H1 (cell line): ENCODE results near the gene GRM5. TPM values are rescaled to one million over a fixed set of nuclear protein-coding genes. Genes with fewer than 3 reads are reported as not detected.

Source experiments
- CTCF ChIA-PET: fragments of 300-600 bp; sonication (Branson Sonifier 250); formaldehyde crosslinking; loops from one replicate; lab custom pipeline; 2021; ENCODE audit not compliant: partially characterized antibody; lab: Charles Lee
- POLR2A ChIA-PET: fragments of 300-600 bp; sonication (Branson Sonifier 250); formaldehyde crosslinking; loops from one replicate; lab custom pipeline; 2021; ENCODE audit warnings: inconsistent platforms; ENCODE audit not compliant: partially characterized antibody; lab: Charles Lee
- DNase-seq, 2 experiments: peaks; one replicate each; pipeline versions ENCODE4 v3.0.0 to v3.0.0-alpha.2; 2010 to 2022; ENCODE audit warnings: low spot score in 2 of 2, low read depth in 1 of 2, mixed read lengths in 1 of 2
- FAIRE-seq: peaks from 2 replicates; lab custom pipeline; 2011; peaks lifted over from hg19 to GRCh38; lab: Jason Lieb, UNC
- H2AFZ ChIP-seq: 2 replicates; pipeline ENCODE4 v1.8.1; 2012; ENCODE audit warnings: low read length, inconsistent platforms
- H2AK5ac ChIP-seq: 2 replicates; pipeline ENCODE4 v1.6.1; 2013; ENCODE audit warnings: low read depth, low read length
- H2BK120ac ChIP-seq: replicated peaks from 2 replicates; pipeline ENCODE3; 2013; ENCODE audit warnings: low read depth, low read length, inconsistent platforms
- H2BK12ac ChIP-seq: 2 replicates; pipeline ENCODE4 v1.6.1; 2013; ENCODE audit warnings: low read depth, low read length
- H2BK15ac ChIP-seq: 2 replicates; pipeline ENCODE4 v1.6.1; 2013; ENCODE audit warnings: low read length
- H2BK20ac ChIP-seq: 2 replicates; pipeline ENCODE4 v1.6.1; 2013; ENCODE audit warnings: low read length
- H2BK5ac ChIP-seq: 2 replicates; pipeline ENCODE4 v1.6.1; 2013; ENCODE audit warnings: low read depth, low read length
- H3K14ac ChIP-seq: 2 replicates; pipeline ENCODE4 v1.6.1; 2013; ENCODE audit warnings: inconsistent platforms; ENCODE audit not compliant: insufficient read length
- H3K18ac ChIP-seq: 2 replicates; pipeline ENCODE4 v1.6.1; 2013; ENCODE audit warnings: low read length; ENCODE audit errors: extremely low read depth
- H3K23ac ChIP-seq: 2 replicates; pipeline ENCODE4 v1.6.1; 2013; ENCODE audit warnings: inconsistent platforms; ENCODE audit not compliant: insufficient read length
- H3K23me2 ChIP-seq: 2 replicates; pipeline ENCODE4 v1.6.1; 2013; ENCODE audit warnings: low read depth, low read length
- H3K27ac ChIP-seq: 2 replicates; pipeline ENCODE4 v1.6.1; 2011; ENCODE audit warnings: low read depth, low read length, inconsistent platforms
- H3K27me3 ChIP-seq, 4 experiments: replicated peaks in 1 of 4; 1 replicate in 1 of 4; 2 replicates in 3 of 4; pipeline versions ENCODE4 v1.6.1 to v1.8.1; 2011 to 2013; ENCODE audit warnings: low read length in 3 of 4, mild to moderate bottlenecking in 3 of 4, inconsistent platforms in 2 of 4, mixed read lengths in 2 of 4, moderate library complexity in 1 of 4; ENCODE audit not compliant: control insufficient read depth in 3 of 4, insufficient read depth in 3 of 4; ENCODE audit errors: extremely low read depth in 1 of 4
- H3K36me3 ChIP-seq, 4 experiments: 2 replicates each; pipeline versions ENCODE4 v1.6.1 to v1.8.1; 2011 to 2013; ENCODE audit warnings: mild to moderate bottlenecking in 4 of 4, low read length in 3 of 4, moderate library complexity in 2 of 4, control low read depth in 1 of 4, inconsistent platforms in 1 of 4; ENCODE audit not compliant: insufficient read depth in 4 of 4, control insufficient read depth in 2 of 4
- H3K4ac ChIP-seq: replicated peaks from 2 replicates; pipeline ENCODE3; 2013; ENCODE audit warnings: low read length, low read depth, mixed read lengths, inconsistent platforms; ENCODE audit not compliant: insufficient read length
- H3K4me1 ChIP-seq, 4 experiments: replicated peaks in 1 of 4; 1 replicate in 1 of 4; 2 replicates in 3 of 4; pipeline versions ENCODE4 v1.6.1 to v1.8.1; 2011 to 2013; ENCODE audit warnings: low read length in 3 of 4, inconsistent platforms in 2 of 4, mixed read lengths in 1 of 4; ENCODE audit not compliant: insufficient read depth in 4 of 4, control insufficient read depth in 3 of 4
- H3K4me2 ChIP-seq, 2 experiments: 2 replicates each; pipeline versions ENCODE4 v1.6.1 to v1.8.1; 2011 to 2013; ENCODE audit warnings: low read depth in 2 of 2, low read length in 2 of 2, control low read depth in 1 of 2, inconsistent platforms in 1 of 2, mild to moderate bottlenecking in 1 of 2; ENCODE audit not compliant: insufficient read depth in 1 of 2
- H3K4me3 ChIP-seq, 4 experiments: fragments of 200-600, 300-600 bp in 1 of 4; sonication (generic), shearing (Covaris generic), sonication (Bioruptor Twin) in 1 of 4; 2 replicates each; pipeline versions ENCODE4 v1.5.1 to v1.8.1; 2011 to 2016; ENCODE audit warnings: low read length in 4 of 4, low read depth in 3 of 4, control low read depth in 2 of 4, inconsistent platforms in 2 of 4, mild to moderate bottlenecking in 2 of 4, mixed read lengths in 1 of 4, moderate library complexity in 1 of 4; ENCODE audit not compliant: insufficient read depth in 2 of 4; ENCODE audit errors: extremely low read depth in 1 of 4
- H3K56ac ChIP-seq: replicated peaks from 2 replicates; pipeline ENCODE3; 2013; ENCODE audit warnings: low read depth, mild to moderate bottlenecking, mixed read lengths, low read length, inconsistent platforms; ENCODE audit not compliant: insufficient read length
- H3K79me1 ChIP-seq: 2 replicates; pipeline ENCODE4 v1.6.1; 2013; ENCODE audit warnings: low read depth, low read length, control low read depth
- H3K79me2 ChIP-seq, 2 experiments: 2 replicates each; pipeline versions ENCODE4 v1.6.1 to v1.8.1; 2012 to 2013; ENCODE audit warnings: low read length in 2 of 2, mild to moderate bottlenecking in 2 of 2, inconsistent platforms in 1 of 2; ENCODE audit not compliant: insufficient read depth in 2 of 2, control insufficient read depth in 1 of 2
- H3K9ac ChIP-seq, 4 experiments: replicated peaks in 1 of 4; 1 replicate in 1 of 4; 2 replicates in 3 of 4; pipeline versions ENCODE4 v1.6.1 to v1.8.1; 2011 to 2013; ENCODE audit warnings: low read depth in 3 of 4, low read length in 3 of 4, control low read depth in 2 of 4, mild to moderate bottlenecking in 2 of 4, moderate library complexity in 2 of 4, inconsistent platforms in 1 of 4; ENCODE audit errors: extremely low read depth in 1 of 4
- H3K9me3 ChIP-seq, 2 experiments: 2 replicates each; pipeline versions ENCODE4 v1.6.1 to v1.8.1; 2012 to 2013; ENCODE audit warnings: mild to moderate bottlenecking in 2 of 2, moderate library complexity in 2 of 2, control low read depth in 1 of 2, inconsistent platforms in 1 of 2, low read depth in 1 of 2, low read length in 1 of 2, mixed read lengths in 1 of 2; ENCODE audit not compliant: insufficient read depth in 2 of 2
- H4K20me1 ChIP-seq, 2 experiments: replicated peaks in 1 of 2; 2 replicates each; pipeline versions ENCODE3 to v1.8.1; 2011 to 2013; ENCODE audit warnings: inconsistent platforms in 2 of 2, low read length in 2 of 2, mild to moderate bottlenecking in 1 of 2; ENCODE audit not compliant: insufficient read depth in 2 of 2, control insufficient read depth in 1 of 2
- H4K5ac ChIP-seq: 2 replicates; pipeline ENCODE4 v1.6.1; 2013; ENCODE audit warnings: low read length, low read depth, mixed read lengths, inconsistent platforms; ENCODE audit not compliant: insufficient read length
- H4K8ac ChIP-seq: 2 replicates; pipeline ENCODE4 v1.8.0; 2013; ENCODE audit warnings: mild to moderate bottlenecking, moderate library complexity, low read length, inconsistent platforms; ENCODE audit not compliant: insufficient read depth; ENCODE audit errors: extremely low read depth
- H4K91ac ChIP-seq: replicated peaks from 2 replicates; pipeline ENCODE3; 2013; ENCODE audit warnings: low read length, mixed read lengths, inconsistent platforms; ENCODE audit not compliant: insufficient read length
- BACH1 ChIP-seq: IDR thresholded peaks from 2 replicates; pipeline ENCODE4 v1.6.1; 2012; ENCODE audit warnings: low read length, improper control_type of control experiment
- CBX8 ChIP-seq: fragments of 300-800, 300-1000 bp; sonication (generic); IDR thresholded peaks from 2 replicates; pipeline ENCODE4 v1.7.1; 2016; ENCODE audit warnings: low read depth, low read length, borderline replicate concordance
- GTF2F1 ChIP-seq: IDR thresholded peaks from 2 replicates; pipeline ENCODE4 v1.6.1; 2012; ENCODE audit warnings: low read depth, low read length, improper control_type of control experiment, borderline replicate concordance
- HDAC2 ChIP-seq, 2 experiments: fragments of 300-600 bp in 1 of 2; sonication (generic) in 1 of 2; IDR thresholded peaks; 2 replicates each; pipeline ENCODE4 v1.6.1; 2011 to 2012; ENCODE audit warnings: low read depth in 2 of 2, low read length in 2 of 2, mild to moderate bottlenecking in 2 of 2, moderate library complexity in 2 of 2, borderline replicate concordance in 1 of 2, inconsistent platforms in 1 of 2
- KDM4A ChIP-seq: IDR thresholded peaks from one replicate; pipeline ENCODE4 v1.7.1; 2012; ENCODE audit warnings: low read depth, mild to moderate bottlenecking, moderate library complexity, low read length, inconsistent platforms; ENCODE audit not compliant: severe bottlenecking
- NRF1 ChIP-seq: IDR thresholded peaks from 2 replicates; pipeline ENCODE4 v1.6.1; 2011; ENCODE audit warnings: mild to moderate bottlenecking, low read depth, low read length, improper control_type of control experiment
- POU5F1 ChIP-seq: IDR thresholded peaks from 2 replicates; pipeline ENCODE4 v1.6.1; 2011; ENCODE audit warnings: low read depth, mild to moderate bottlenecking, low read length, moderate library complexity
- RXRA ChIP-seq: IDR thresholded peaks from 2 replicates; pipeline ENCODE4 v1.6.1; 2011; ENCODE audit warnings: low read depth, mild to moderate bottlenecking, low read length, moderate library complexity; ENCODE audit not compliant: insufficient read depth
- SIN3A ChIP-seq, 2 experiments: IDR thresholded peaks in 1 of 2; conservative IDR thresholded peaks in 1 of 2; 2 replicates each; pipeline ENCODE4 v1.6.1; 2011 to 2012; ENCODE audit warnings: low read length in 2 of 2, improper control_type of control experiment in 1 of 2, low read depth in 1 of 2, mild to moderate bottlenecking in 1 of 2
- SP1 ChIP-seq: IDR thresholded peaks from 2 replicates; pipeline ENCODE4 v1.6.1; 2011; ENCODE audit warnings: low read depth, low read length
- TAF7 ChIP-seq: optimal IDR thresholded peaks from 2 replicates; pipeline ENCODE3; 2011; ENCODE audit warnings: low read depth, mild to moderate bottlenecking, inconsistent platforms, low read length, moderate library complexity, borderline replicate concordance
- TBP ChIP-seq: IDR thresholded peaks from 2 replicates; pipeline ENCODE4 v1.6.1; 2011; ENCODE audit warnings: low read depth, low read length, improper control_type of control experiment
- TEAD4 ChIP-seq: IDR thresholded peaks from 2 replicates; pipeline ENCODE4 v1.6.1; 2012; ENCODE audit warnings: low read depth, low read length, inconsistent platforms, mixed read lengths
- WGBS, 2 experiments: shearing (Covaris generic) in 1 of 2; methylation state at CpG; one replicate each; pipeline versions ENCODE4 v1.1.6 to v1.1.7; 2013 to 2015; ENCODE audit warnings: low lambda C conversion rate in 2 of 2, mixed read lengths in 2 of 2, inconsistent platforms in 1 of 2, low coverage in 1 of 2, missing lambda C conversion rate in 1 of 2; ENCODE audit not compliant: insufficient replicate concordance in 2 of 2, insufficient coverage in 1 of 2, insufficient read length in 1 of 2; ENCODE audit errors: extremely low coverage in 1 of 2, missing lambda C conversion rate in 1 of 2; 5-methylcytosine and 5-hydroxymethylcytosine counted together
- polyA plus RNA-seq, 7 experiments: library from polyadenylated mRNA; depleted of rRNA in 3 of 7; stranded (reverse) in 5 of 7; unstranded in 2 of 7; fragments of >200 nt in 5 of 7; fragments of 200-250 nt in 2 of 7; gene quantifications; 1 replicate in 5 of 7; 2 replicates in 1 of 7; 4 replicates in 1 of 7; pipeline versions ENCODE4 v1.2.1 to v1.2.3, GENCODE V29; 2011 to 2013; ENCODE audit warnings: missing spikeins in 2 of 7, mixed read lengths in 2 of 7
- total RNA-seq: library from RNA; stranded (reverse); fragmentation: NEBNext Ultra II Directional; extraction: Animal tissue kit (Norgen Biotek cat#: 25700); gene quantifications from 2 replicates; pipeline ENCODE4 v1.2.1, GENCODE V29; 2021

Gene GRM5
- total and polyA plus RNA-seq, 2 of the 8 experiments (the other 6 are each of a cell fraction or from before 2014, with no cell fraction given) = 0.15 to 0.43 TPM

DNA sequence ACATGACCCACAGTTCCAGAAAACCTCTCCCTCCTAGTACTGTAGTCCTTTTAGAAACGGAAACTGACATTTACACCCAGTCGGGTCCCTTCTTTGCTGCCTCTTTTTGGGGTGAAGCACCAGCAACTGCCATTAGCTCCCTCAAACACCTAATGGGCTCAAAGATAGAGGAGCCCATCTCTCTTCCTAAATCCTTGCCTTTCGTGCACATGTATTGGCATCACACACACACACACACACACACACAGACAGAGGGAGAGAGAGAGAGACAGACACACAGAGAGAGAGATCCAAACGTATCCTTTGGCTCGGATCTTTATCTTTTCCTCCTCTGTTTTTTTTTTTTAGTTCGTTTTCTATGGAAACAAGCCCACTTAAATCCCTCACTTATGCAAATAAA is 716 bp downstream of the GRM5 start:
- Histone ChIP-seq H3K9me3 (no peaks in the 10 kb centered on the region), H4K91ac (no peak overlapping the region), H3K4me2 (peak overlapping the region; percentile 52 to 63), H3K56ac (no peak overlapping the region), H2BK120ac (no peak overlapping the region), H3K4me3 (peak overlapping the region in 2 of 4 experiments; percentile 40 to 50; a peak in 4 of 8 replicates), H3K27ac (no peak overlapping the region), H2BK15ac (no peak overlapping the region), H2BK5ac (no peak overlapping the region), H3K36me3 (no peaks in the 10 kb centered on the region), H2BK20ac (no peak overlapping the region), H3K79me2 (no peaks in the 10 kb centered on the region), H2AK5ac (no peak overlapping the region), H3K27me3 (peaks cover 11 to 48% (median 33%) of the 10 kb centered on the region in 4 experiments), H3K18ac (no peak overlapping the region), H3K4me1 (peaks cover 0 to 3% (median 0%) of the 10 kb centered on the region in 4 experiments; a peak in 2 of 7 replicates), H3K14ac (no peak overlapping the region), H3K9ac (no peak overlapping the region), H2AFZ (no peak overlapping the region), H4K20me1 (no peaks in the 10 kb centered on the region), H3K79me1 (no peaks in the 10 kb centered on the region), H3K4ac (no peak overlapping the region), H3K23me2 (no peaks in the 10 kb centered on the region; the same call in 1 of the 2 replicates), H4K5ac (no peak overlapping the region), H3K23ac (no peak overlapping the region), H2BK12ac (no peak overlapping the region), H4K8ac (no peak overlapping the region)
- POLR2A ChIA-PET = no interaction called here
- WGBS, 2 experiments = 66% methylated on average over 3 of the region's 6 CpGs; no CpG with 5 or more reads in 1 of the 2 experiments
- CTCF ChIA-PET = interaction anchor here (0.6 kb wide), 1 partner anchor 459 kb away, joined by 3 read pairs; no protein-coding TSS in a partner anchor
- DNase-seq (no peak), FAIRE-seq (no peak)
- TF ChIP-seq SP1 = no peak
- TF ChIP-seq TAF7 = no peak
- no peak for TF ChIP-seq GTF2F1
- no peak for TF ChIP-seq POU5F1
- TF ChIP-seq BACH1 = no peak
- no peak for TF ChIP-seq KDM4A
- TF ChIP-seq SIN3A (conservative IDR thresholded peaks at IDR 0.05 in 1 of 2, IDR thresholded peaks at IDR 0.05 in 1 of 2; ENCODE audit: low read depth in 1 of 2, low read length in 2 of 2) = no peak
- TF ChIP-seq CBX8 = no peak
- no peak for TF ChIP-seq TEAD4
- no peak for TF ChIP-seq NRF1
- TF ChIP-seq TBP = no peak
- no peak for TF ChIP-seq HDAC2 (IDR thresholded peaks at IDR 0.05; ENCODE audit: borderline replicate concordance in 1 of 2, low read depth in 2 of 2, low read length in 2 of 2)
- TF ChIP-seq RXRA = no peak
